Adipose tissue (tissue), 3 donors: ENCODE data around the gene HEPN1. TPM values are rescaled to one million over a fixed set of nuclear protein-coding genes. Genes with fewer than 3 reads are reported as not detected.
"Not testable (repeated sequence)": the region's sequence is repeated elsewhere in the genome, so short reads cannot be mapped to it uniquely, and the experiment has no call there.

Source experiments
- H3K27ac ChIP-seq: one replicate; pipeline ENCODE4 v1.5.1; 2013; ENCODE audit warnings: low read depth, low read length
- WGBS, 3 donors: extraction: QIAGEN DNeasy Blood & Tissue Kit; methylation state at CpG; one replicate each; pipeline ENCODE4 v1.1.7; 2013; 5-methylcytosine and 5-hydroxymethylcytosine counted together
- polyA plus RNA-seq, 3 donors: library from polyadenylated mRNA; stranded (reverse); fragments of 200-250 nt; gene quantifications; one replicate each; pipeline ENCODE4 v1.2.3, GENCODE V29; 2013
- donor health status: healthy with polysubstance abuse.
- donor health status: Bipolar disorder and iron deficiency.
- donor health status: healthy.

Gene HEPN1
- polyA plus RNA-seq, 3 donors, result 0.28 to 2.3 (median 0.34) TPM

DNA sequence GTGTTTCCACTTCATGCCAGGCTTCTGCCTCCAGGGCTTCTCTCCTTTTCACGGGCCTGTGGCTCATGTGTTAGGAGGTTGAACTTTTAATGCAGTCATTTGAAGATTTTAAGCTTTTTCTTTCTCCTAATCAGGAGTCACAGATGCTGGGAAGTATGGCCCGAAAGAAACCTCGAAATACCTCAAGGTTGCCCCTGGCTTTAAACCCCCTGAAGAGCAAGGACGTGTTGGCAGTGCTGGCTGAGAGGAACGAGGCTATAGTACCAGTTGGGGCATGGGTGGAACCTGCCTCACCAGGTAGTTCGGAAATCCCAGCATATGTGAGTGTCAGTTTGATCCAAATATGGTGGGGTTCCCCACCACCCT is 35.5 kb downstream of the HEPN1 start:
- 23 to 35% (median 33%) methylated on average over 6 of the region's 6 CpGs for WGBS, 3 donors

GRCh38 chr11:124955035-124955434 is 36.0 kb downstream of the HEPN1 start:
- H3K27ac ChIP-seq, result no peak overlapping the region

More for the DNA sequence above, 35.5 kb downstream of the HEPN1 start:
- no peak overlapping the region for H3K27ac ChIP-seq

GRCh38 chr11:124961972-124962609 is 43.0 kb downstream of the HEPN1 start:
- 18 to 21% (median 20%) methylated on average over 5 of the region's 5 CpGs for WGBS, 3 donors
- H3K27ac ChIP-seq, result no peak overlapping the region

- not testable (repeated sequence) for H3K27ac ChIP-seq
- 87 to 88% (median 87%) methylated on average over 13 of the region's 13 CpGs for WGBS, 3 donors
Measured at GRCh38 chr11:124968197-124968596, 49.1 kb downstream of the HEPN1 start.

Other genes starting within 250 kb of the HEPN1 start
- gene SIAE, start 245.5 kb upstream of the HEPN1 start, polyA plus RNA-seq, result 10 to 100 TPM in 2 of 3 donors, 1 to 10 TPM in 1; 7.1 to 13.8 (median 11.0) TPM
- 1 to 10 TPM; 2.3 to 5.5 (median 2.8) TPM for gene SPA17, start 245.3 kb upstream of the HEPN1 start, polyA plus RNA-seq
- 10 to 100 TPM in 1 of 3 donors, 1 to 10 TPM in 2; 1.2 to 17.0 (median 5.3) TPM for gene NRGN, start 179.3 kb upstream of the HEPN1 start, polyA plus RNA-seq
- gene VSIG2, start 167.0 kb upstream of the HEPN1 start, polyA plus RNA-seq, result 10 to 100 TPM in 1 of 3 donors, 1 to 10 TPM in 2; 1.2 to 36.1 (median 3.5) TPM
- gene ESAM, start 157.0 kb upstream of the HEPN1 start, polyA plus RNA-seq, result 100 to 1,000 TPM in 1 of 3 donors, 10 to 100 TPM in 2; 17.6 to 116 (median 53.3) TPM
- 1 to 10 TPM; 4.8 to 6.1 (median 5.3) TPM for gene MSANTD2, start 118.8 kb upstream of the HEPN1 start, polyA plus RNA-seq
- 10 to 100 TPM in 2 of 3 donors, 1 to 10 TPM in 1; 5.2 to 44.8 (median 21.7) TPM for gene ROBO3, start 53.8 kb upstream of the HEPN1 start, polyA plus RNA-seq
- gene ROBO4, start 21.4 kb upstream of the HEPN1 start, polyA plus RNA-seq, result 10 to 100 TPM in 2 of 3 donors, 1 to 10 TPM in 1; 3.7 to 61.0 (median 41.9) TPM
- 10 to 100 TPM in 1 of 3 donors, 1 to 10 TPM in 2; 2.6 to 19.6 (median 4.7) TPM for gene HEPACAM, start 16.8 kb downstream of the HEPN1 start, polyA plus RNA-seq
- 1 to 10 TPM in 1 of 3 donors, under 1 TPM in 2; 0.43 to 1.7 (median 0.60) TPM for gene CCDC15, start 35.0 kb downstream of the HEPN1 start, polyA plus RNA-seq
- 1 to 10 TPM in 2 of 3 donors, under 1 TPM in 1; 0.64 to 2.4 (median 1.8) TPM for gene SLC37A2, start 144.1 kb downstream of the HEPN1 start, polyA plus RNA-seq
- 10 to 100 TPM; 18.0 to 37.5 (median 31.9) TPM for gene TMEM218, start 192.4 kb downstream of the HEPN1 start, polyA plus RNA-seq
- 1 to 10 TPM in 2 of 3 donors, under 1 TPM in 1; 0.77 to 3.5 (median 1.3) TPM for gene PKNOX2, start 245.5 kb downstream of the HEPN1 start, polyA plus RNA-seq